Left ventricle myocardium inferior (tissue), 1 donor: ENCODE results near the gene CLDN6. TPM values are rescaled to one million over a fixed set of nuclear protein-coding genes. Genes with fewer than 3 reads are reported as not detected.
"Not testable (repeated sequence)": the region's sequence is repeated elsewhere in the genome, so short reads cannot be mapped to it uniquely, and the experiment has no call there.

Experiments
- DNase-seq: peaks from one replicate; pipeline ENCODE4 v3.0.0-alpha.2; 2020
- H3K27ac ChIP-seq: fragments of 200-600 bp; replicated peaks from 2 replicates; pipeline ENCODE4 v1.8.0; 2021
- H3K27me3 ChIP-seq: fragments of 200-600 bp; 2 replicates; pipeline ENCODE4 v1.8.0; 2021; ENCODE audit warnings: low read depth
- H3K36me3 ChIP-seq: fragments of 200-600 bp; 2 replicates; pipeline ENCODE4 v1.8.0; 2021
- H3K4me1 ChIP-seq: fragments of 200-600 bp; 2 replicates; pipeline ENCODE4 v1.8.0; 2021
- H3K4me3 ChIP-seq: fragments of 200-600 bp; 2 replicates; pipeline ENCODE4 v1.8.0; 2021; ENCODE audit warnings: mild to moderate bottlenecking, moderate library complexity
- H3K9me3 ChIP-seq: fragments of 200-600 bp; replicated peaks from 2 replicates; pipeline ENCODE4 v1.8.0; 2021
- CTCF ChIP-seq: fragments of 200-600 bp; IDR thresholded peaks from 2 replicates; pipeline ENCODE4 v1.8.0; 2021; ENCODE audit warnings: antibody characterized with exemption, mild to moderate bottlenecking, borderline replicate concordance
- intact Hi-C: fragments of 100-400 bp; cut with micrococcal nuclease; formaldehyde crosslinking; loops from one replicate; pipeline ENCODE4 v1.11.0; 2022
- total RNA-seq: library from RNA; stranded (reverse); fragmentation: NEBNext Ultra II Directional; extraction: Animal tissue kit (Norgen Biotek cat#: 25700); gene quantifications from one replicate; pipeline ENCODE4 v1.2.1, GENCODE V29; 2021
- donor health status: DM: no; HTN: yes; CAD: no; lungs with severe emphysema.

Gene CLDN6
- total RNA-seq, 1 donor from 2014 or later = not detected

GRCh38 chr16:3057181-3058138 is 39.5 kb upstream of the CLDN6 start:
- peak overlapping the region; percentile 98 for H3K4me3 ChIP-seq
- no peaks in the 10 kb centered on the region for H3K36me3 ChIP-seq
- DNase-seq = no peak
- H3K27ac ChIP-seq = no peak overlapping the region
- TF ChIP-seq CTCF = no peak
- intact Hi-C loops = loop anchor here (10.0 kb wide), 1 partner anchor 67 kb away; no protein-coding TSS in a partner anchor
- no peaks in the 10 kb centered on the region for H3K27me3 ChIP-seq
- H3K4me1 ChIP-seq = peaks cover 32% of the 10 kb centered on the region
- no peaks in the 10 kb centered on the region for H3K9me3 ChIP-seq

- no peaks in the 10 kb centered on the region for H3K36me3 ChIP-seq
- no peaks in the 10 kb centered on the region for H3K9me3 ChIP-seq
- H3K4me1 ChIP-seq = peaks cover 32% of the 10 kb centered on the region
- H3K27ac ChIP-seq = no peak overlapping the region
- H3K4me3 ChIP-seq = no peak overlapping the region
- H3K27me3 ChIP-seq = no peaks in the 10 kb centered on the region
- no peak for DNase-seq
- TF ChIP-seq CTCF = no peak
- intact Hi-C loops = loop anchor here (10.0 kb wide), 1 partner anchor 68 kb away; no protein-coding TSS in a partner anchor
These were observed 38.6 kb upstream of the CLDN6 start for GRCh38 chr16:3056336-3057180.

GRCh38 chr16:3055734-3056115 is 37.7 kb upstream of the CLDN6 start:
- H3K27ac ChIP-seq, H3K4me3 ChIP-seq, DNase-seq, H3K9me3 ChIP-seq, H3K27me3 ChIP-seq, H3K36me3 ChIP-seq: not testable (repeated sequence)
- intact Hi-C loops = loop anchor here (10.0 kb wide), 1 partner anchor 69 kb away; no protein-coding TSS in a partner anchor
- peaks cover 30% of the 10 kb centered on the region for H3K4me1 ChIP-seq

- Histone ChIP-seq H3K4me3 (no peak overlapping the region), H3K27ac (no peak overlapping the region), H3K4me1 (peaks cover 24% of the 10 kb centered on the region), H3K36me3 (no peaks in the 10 kb centered on the region), H3K27me3 (peaks cover 6% of the 10 kb centered on the region), H3K9me3 (no peaks in the 10 kb centered on the region)
- intact Hi-C loops = loop anchor here (10.0 kb wide), 1 partner anchor 70 kb away; no protein-coding TSS in a partner anchor
- DNase-seq = no peak
- TF ChIP-seq CTCF = no peak
These were observed 37.2 kb upstream of the CLDN6 start for GRCh38 chr16:3054965-3055733.

GRCh38 chr16:3053330-3053710 is 35.3 kb upstream of the CLDN6 start:
- not testable (repeated sequence) for DNase-seq, H3K4me1 ChIP-seq, H3K4me3 ChIP-seq, H3K9me3 ChIP-seq, H3K27ac ChIP-seq, H3K36me3 ChIP-seq
- intact Hi-C loops = loop anchor here (10.0 kb wide), 1 partner anchor 71 kb away; no protein-coding TSS in a partner anchor
- peaks cover 24% of the 10 kb centered on the region for H3K27me3 ChIP-seq

- not testable (repeated sequence) for H3K36me3 ChIP-seq, H3K27ac ChIP-seq, H3K4me1 ChIP-seq, DNase-seq, H3K4me3 ChIP-seq, H3K9me3 ChIP-seq
- intact Hi-C loops = loop anchor here (10.0 kb wide), 1 partner anchor 72 kb away; no protein-coding TSS in a partner anchor
- H3K27me3 ChIP-seq = peaks cover 30% of the 10 kb centered on the region
These were observed 34.8 kb upstream of the CLDN6 start for GRCh38 chr16:3052571-3053329.
